GM21825 (cell line): ENCODE measurements around the gene USB1.
"Not testable (repeated sequence)": the region's sequence is repeated elsewhere in the genome, so short reads cannot be mapped to it uniquely, and the experiment has no call there.

Experiments
- ATAC-seq: cut with Tn5 transposase; IDR thresholded peaks from one replicate; pipeline ENCODE4 v1.9.1; 2021; ENCODE audit warnings: mild to moderate bottlenecking, moderate library complexity; ENCODE audit not compliant: unreplicated experiment

The USB1 gene

DNA sequence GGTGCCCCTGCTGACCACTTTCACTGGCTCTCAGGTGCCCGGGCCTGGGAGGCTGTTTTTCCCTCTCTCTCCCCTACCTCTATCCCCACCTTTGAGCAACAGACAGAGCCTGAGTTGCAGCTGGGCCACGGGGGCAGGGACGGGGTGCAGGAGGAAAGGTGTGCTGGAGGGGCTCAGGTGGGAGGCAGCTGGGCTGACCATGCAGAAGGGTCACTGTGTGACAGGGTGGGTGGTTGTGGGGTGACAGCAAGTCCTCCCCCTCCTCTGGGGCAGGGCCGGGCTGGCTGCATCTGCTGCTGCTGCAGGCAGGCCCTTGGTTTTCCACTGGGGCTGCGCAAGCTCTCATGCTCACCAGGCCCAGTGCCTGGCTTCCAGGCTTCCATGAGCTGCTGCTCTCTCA, 7.3 kb upstream of the USB1 start:
- no peak for ATAC-seq

DNA sequence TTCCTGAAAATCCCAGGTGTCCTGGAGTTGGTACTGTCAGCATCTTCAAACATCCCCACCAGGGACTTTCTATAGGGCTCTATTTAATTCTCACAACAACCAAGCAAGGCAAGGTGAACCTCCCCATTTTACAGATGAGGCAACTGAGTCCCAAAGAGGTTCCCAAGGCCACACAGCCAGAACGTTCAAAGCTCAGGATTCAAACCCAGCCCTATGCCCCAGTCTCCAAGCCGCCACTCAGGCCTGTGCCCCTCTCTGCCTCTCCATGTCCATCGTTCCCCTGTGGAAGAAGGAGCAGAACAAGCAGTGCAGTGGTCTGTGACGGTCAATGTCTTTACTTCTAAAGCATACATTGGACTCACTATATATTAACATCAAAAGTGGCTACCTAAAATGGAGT, 6.8 kb upstream of the USB1 start:
- ATAC-seq = no peak

DNA sequence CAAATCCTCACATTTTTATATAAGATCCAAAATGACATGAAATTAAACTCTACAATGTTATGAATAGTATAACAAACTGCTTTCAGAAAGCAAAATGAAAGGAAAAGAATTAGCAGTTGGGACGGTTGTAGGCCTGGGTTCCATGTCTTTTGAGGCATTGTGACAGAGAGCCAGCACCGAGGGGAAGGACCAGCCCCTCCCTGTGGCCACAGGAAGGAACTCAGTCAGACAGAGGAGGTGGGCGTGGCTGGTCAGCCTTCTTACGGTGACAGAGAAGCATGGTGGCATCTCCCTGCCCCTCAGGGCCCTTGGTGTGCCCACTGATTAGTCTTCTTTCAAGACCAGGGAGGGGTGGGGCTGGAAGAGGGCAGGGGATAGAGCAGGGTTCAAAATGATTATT, 6.4 kb upstream of the USB1 start:
- ATAC-seq = peak; percentile 44

DNA sequence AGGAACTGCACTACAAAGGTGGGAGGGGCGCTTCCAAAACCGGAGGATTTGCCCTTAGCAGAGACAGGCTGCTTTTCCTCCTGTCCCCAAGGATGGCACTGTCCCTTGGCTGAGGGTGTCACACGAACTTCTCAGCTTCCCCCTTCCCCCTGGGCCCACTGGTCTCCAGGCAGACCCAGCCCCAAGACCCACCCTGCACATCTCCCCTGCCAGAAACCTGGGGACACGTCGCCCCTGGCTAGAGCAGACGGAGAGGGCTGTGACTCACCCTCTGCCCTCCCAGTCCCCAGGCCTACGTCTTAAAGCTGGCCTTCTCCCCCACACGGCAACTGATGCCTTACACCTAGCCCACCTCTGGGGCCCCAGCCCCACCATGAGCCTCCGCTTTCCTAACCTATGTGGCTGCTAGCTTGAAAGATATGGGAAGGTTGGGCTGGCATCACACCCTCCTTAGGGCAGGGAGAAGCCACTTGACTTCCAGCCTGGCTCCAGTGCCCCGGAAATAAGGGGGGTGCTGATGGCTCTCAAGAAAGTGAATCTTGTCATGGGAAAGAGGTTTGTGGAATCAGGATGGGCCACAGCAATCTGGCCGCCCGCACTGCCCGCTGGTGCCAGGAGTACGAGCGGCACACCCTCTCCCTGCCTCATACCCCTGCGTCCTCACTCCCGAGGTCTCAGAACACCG, 5.3 kb upstream of the USB1 start:
- ATAC-seq = no peak

DNA sequence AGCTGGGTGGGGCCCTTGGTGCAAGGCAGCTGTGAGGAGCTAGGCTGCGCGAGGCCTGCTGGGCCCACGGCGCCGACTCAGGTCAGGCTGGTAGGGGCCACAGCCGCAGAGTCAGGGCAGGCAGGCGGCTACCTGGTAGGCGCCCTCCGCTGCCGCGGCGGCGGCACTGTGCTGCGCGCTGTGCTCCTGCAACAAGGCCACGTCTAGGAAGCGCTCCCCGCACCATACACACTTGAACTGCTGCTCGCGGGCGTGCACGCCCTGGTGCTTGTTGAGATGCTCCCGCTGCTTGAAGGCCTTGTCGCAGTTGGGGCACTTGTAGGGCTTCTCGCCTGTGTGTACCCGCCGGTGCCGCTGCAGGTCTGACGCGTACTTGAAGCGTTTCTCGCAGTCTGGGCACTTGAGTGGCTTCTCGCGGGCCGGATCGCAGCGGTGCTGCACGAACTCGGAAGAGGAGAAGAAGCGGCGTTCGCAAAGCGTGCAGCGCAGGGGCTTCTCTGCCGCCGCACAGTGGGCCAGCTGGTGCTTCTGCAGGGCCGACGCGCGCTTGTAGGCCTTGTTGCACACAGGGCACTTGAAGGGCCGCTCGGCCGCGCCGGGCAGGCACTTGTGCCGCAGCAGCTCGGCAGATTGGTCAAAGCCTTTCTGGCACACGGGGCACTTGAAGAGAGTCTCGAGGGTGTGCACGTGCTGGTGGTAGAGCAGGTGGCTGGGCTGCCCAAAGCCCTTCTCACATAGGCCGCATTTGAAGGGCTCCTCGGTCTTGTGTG, 4.6 kb upstream of the USB1 start:
- no peak for ATAC-seq

DNA sequence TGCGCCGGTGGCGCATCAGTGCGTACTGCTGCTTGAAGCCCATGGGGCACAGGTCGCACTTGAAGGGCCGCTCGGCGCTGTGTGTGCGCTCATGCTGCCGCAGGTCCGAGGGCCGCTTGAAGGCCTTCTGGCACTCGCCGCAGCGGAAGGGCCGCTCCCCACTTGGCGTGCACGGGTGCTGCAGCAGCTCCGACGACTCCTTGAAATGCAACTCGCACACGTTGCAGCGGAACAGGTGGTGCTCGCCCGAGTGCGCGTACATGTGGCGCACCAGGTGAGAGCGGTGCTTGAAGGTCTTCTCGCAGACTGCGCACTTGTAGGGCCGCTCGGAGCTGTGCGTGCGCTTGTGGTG, 4.1 kb upstream of the USB1 start:
- no peak for ATAC-seq

DNA sequence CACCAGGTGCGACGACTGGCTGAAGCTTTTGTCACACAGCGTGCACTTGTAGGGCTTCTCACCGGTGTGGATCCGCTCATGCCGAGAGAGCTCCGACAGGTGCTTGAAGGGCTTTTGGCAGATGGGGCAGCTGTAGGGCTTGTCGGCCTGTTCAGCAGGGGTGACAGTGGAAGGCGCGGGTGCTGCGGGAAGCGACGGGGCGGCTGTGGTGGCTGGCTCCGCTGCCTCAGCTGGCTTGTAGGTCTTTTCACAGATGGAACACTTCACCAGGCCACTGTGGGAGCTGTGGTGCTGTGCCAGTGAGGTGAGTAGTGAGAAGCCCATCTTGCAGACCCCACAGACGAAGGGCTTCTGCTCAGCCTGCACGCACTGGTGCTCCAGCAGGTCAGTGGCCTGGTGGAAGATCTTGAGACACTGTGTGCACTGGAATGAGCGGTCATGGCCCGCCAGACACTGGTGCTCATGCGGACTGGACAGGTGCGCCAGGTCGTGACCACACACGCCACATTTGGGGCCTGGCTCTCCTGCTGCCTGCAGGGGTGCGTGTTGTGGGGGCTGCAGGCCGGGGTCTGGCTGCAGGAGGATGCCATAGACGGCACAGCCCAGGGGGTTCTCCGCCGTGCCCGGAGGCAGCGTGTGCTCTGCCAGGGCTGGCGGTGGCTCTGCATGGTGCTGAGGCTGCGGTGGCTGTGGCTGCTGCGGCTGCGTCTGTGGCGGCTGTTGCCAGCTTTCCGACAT, 3.5 kb upstream of the USB1 start:
- ATAC-seq = no peak

DNA sequence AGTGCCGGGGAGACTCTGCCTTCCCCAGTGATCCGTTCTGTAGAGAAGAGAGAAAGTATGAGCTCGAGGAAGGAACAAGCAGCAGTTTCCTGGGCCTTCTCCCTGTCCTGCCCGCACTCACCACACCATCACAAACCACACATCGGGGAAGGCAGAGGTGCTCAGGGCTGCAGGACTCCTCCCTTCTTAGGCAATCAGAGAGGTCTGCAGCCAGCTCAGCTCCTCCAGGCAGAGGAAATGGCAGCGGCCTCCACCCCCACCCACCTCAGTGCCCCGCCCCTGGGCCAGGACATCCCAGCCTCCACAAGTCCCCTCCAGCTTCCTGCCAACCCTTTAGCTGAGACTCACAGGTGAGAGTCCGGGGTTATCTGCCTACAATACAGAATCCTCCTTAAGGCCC, 2.7 kb upstream of the USB1 start:
- ATAC-seq = no peak

DNA sequence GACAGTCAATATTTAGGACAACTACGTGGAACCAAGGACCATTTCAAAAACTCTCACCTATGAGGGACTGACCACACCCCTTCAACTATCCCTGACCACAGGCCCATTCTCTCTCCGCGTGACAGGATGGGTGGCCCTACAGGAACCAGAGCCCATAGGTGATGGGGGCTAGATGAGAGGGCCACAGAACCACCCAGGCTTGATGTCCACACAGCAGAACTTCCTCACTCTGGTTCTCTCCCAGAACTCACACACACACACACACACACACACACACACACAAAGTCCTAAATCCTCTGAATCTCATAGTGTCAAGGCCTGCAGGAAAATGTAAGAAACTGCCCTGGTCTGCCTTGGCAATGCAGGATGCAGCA, 2.2 kb upstream of the USB1 start:
- ATAC-seq = no peak

DNA sequence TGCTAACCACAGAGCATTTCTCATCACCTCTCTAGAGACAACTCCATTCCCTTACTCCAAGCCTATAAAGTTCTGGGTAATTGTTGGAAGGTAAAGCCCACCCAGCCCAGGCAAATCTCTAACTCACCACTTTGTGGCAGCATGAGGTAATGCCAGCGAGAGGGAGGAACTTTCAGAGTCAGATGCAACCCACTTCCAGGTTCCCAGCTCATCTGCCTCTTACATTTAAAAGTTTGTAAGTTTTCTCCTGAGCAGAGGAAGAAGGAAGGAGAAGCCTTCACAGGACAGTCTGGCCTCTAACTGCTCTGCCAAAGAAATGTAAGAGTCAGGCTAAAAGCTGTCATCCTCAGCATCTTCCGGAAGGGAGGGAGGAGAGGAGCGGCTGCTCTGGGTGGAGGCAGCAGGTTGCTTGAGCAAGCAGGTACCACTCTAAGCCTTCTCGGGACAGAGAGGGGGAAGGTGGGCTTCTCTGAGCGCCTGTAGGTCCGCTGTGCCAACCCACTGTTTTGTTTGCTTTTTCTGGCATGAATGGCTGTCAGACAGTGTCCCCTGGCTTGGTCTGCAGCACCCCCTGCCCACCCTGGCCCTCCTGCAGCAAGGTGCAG, 1.7 kb upstream of the USB1 start:
- no peak for ATAC-seq

DNA sequence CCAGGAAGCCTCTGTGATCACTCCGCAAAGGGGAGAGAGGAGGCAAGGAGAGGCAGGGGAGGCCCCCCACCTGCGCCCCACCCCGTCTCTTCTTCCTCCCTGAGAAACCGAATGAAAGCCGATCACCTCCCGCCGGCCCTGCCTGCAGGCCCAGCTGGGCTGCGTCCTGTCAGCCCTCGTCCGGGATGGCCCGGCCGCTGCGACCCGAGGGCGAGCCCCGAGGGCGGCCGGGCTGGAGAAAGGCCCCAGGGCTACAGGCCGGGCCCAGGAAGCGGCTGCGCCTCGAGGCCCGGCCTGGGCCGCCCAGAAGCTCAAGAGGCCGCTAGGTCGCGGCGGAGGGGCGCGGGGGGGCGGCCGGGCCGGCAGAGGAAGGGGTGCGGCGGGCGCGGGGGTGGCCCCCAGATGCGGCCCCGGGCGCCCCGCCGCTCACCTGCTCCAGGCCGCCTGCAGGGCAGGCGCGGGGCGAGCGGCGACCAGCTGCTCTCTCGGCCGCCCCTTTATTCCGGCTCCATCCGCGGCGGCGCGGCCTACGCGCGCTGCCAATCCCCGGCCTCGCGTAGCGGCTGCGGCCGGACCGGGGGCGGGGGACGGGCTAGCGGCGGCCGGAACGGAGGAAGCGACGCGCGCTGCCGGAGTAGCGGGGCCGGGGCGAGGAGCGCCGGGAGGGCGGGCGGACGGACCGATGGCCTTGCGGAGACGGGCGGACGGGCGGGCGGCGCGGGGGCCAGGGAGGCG, 1.1 kb upstream of the USB1 start, which contains the start of gene ZNF319:
ZNF319 (minus strand) TSS at position 702 of the 735 bp plus-strand sequence. CDS start 2,407 bp downstream, outside the sequence.
- ATAC-seq = peak; percentile 13

DNA sequence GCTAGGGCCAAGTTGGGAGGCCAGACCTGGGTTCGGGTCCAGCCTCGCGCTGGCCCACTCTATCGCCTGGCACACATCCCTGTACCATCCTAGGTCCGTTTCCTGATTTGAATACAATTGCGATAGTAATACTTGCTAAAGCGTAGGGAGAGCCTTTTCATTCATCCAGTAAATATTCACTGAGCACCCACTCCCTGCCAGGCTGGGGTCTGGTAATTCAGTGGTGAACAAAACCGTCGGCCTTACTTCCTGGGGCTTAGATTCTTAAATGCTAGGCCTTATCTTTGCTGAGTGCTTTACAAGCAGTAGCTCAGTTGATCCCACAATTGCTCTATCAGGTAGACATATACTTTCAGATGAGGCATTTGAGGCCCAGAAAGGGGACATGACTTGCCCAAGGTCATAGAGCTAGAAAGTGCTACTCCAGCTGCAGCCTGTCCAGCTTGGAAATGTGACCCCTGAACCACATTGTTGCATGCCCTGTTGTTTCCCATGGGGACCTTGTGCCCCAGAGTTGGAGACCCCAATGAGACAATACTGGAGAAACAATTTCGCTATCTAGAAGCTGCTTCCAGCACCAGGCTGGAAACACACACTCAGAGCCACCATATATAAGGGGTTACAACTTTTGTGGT, 691 bp downstream of the USB1 start:
- no peak for ATAC-seq

DNA sequence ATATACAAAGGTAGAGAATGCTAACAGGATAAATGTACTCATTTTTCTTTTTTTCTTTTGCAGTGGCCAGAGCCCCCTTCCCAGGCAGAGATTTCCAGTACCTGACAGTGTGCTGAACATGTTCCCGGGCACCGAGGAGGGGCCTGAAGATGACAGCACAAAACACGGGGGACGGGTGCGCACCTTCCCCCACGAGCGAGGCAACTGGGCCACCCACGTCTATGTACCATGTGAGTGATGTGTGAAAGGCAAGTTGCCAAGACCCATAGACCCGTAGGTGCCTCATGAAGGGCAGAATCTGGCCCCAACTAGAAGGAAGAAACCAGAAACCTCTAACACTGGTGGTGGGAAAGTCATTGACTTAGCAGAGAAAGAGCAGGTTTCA, 1.2 kb downstream of the USB1 start:
- no peak for ATAC-seq

DNA sequence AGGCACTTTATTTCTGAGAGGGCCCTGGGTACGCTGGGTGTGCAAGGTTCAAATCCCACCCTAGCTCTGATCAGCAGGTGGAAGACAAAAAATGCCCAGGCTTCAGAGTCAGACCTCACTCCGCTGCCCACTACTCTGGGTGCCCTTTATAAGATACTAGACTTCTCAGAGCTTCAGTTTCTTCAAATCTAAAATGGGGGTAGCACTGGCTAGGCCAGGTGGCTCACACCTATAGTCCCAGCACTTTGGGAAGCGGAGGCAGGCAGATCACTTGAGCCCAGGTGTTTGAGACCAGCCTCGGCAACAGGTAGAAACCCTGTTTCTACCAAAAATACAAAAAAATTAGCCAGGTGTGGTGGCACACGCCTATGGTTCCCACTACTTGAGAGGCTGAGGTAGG, 1.7 kb downstream of the USB1 start:
- ATAC-seq = no peak

DNA sequence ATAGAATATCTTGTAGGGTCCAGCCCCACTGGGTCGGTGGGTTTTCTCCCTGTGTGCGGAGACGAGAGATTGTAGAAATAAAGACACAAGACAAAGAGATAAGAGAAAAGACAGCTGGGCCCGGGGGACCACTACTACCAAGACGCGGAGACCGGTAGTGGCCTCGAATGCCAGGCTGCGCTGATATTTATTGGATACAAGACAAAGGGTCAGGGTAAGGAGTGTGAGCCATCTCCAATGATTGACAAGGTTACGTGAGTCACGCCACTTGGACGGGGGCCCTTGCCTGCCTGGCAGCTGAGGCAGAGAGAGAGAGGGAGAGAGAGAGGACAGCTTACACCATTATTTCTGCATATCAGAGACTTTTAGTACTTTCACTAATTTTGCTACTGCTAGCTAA, 3.5 kb downstream of the USB1 start:
- ATAC-seq = not testable (repeated sequence)

DNA sequence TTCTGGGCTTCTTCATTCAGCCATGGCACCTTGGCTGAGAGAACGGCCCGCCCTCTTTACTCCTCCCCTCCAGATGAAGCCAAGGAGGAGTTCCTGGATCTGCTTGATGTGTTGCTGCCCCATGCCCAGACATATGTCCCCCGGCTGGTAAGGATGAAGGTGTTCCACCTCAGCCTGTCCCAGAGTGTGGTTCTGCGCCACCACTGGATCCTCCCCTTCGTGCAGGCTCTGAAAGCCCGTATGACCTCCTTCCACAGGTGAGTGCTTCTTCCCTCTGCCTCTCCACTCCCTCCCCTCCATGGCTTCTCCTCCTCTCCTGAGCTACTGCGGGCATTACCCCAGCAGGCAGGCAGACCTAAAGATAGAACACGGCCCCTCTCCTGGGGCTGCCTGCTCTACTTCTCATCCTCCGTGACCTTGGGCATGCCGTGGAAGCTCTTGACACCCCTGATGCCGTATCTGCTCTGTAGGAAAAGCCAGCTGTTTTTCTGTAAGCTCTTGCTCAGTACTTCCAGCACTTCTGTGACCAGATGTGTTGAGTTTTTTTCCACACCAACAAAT, 8.7 kb downstream of the USB1 start:
- ATAC-seq = no peak

DNA sequence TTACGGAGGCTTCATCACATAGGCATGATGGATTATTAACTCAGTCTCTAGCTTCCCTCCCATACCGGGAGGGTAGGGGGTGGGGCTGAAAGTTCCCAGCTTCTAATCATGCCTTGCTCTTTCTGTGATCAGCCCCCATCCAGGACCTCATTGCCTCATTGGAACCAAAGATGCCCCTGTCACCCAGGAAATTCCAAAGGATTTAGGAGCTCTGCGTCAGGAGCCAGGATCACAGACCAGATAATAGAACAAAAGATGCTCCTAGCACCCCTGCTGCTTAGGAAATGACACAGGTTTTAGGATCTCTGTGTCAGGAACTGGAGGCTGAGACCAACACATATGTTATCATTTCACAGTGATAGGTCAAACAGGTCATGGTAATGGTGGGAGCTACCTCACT, 9.7 kb downstream of the USB1 start:
- ATAC-seq = no peak

DNA sequence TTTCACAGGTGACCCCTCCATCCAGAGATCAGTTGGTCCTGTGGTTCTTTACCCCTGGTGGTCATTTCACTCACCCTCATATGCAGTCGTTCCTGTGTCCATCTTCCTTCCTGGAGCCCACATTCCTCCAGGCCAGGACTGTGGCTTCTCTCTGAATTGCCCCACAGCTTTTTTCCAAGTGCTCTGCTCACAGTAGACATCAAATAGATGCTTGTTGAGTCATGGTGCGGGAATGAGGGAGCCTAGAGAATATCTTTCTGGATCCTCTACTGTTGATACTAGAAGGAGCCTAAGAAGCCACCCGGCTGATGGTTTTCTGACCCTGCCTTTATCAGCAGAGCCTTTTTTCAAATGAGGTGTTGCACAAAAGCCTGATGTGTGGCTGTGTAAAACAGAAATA, 10.4 kb downstream of the USB1 start:
- no peak for ATAC-seq

DNA sequence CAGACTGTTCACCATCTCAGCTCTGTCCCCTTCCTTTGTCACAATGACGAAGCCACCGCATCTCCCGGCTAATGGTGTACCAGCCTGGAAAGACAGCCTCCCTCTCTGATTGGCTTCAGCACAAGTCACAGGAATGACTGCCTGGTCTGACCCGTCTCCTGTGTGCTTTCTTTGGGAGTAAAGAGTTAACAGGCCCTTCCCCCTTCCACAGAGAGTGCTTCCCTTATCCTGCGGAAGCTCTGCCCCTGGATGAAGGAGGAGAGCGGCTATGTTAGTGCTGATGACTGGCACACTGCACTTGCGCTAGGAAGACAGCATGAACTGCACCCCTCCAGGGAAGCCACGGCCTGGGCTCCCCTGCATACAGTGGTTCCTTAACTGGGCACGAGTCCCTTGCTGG, 11.3 kb downstream of the USB1 start:
- ATAC-seq = no peak
